Endodermal cell (in vitro differentiated cells): ENCODE data around the gene REEP6. TPM values are rescaled to one million over a fixed set of nuclear protein-coding genes. Genes with fewer than 3 reads are reported as not detected.

ENCODE experiments used
- DNase-seq: peaks from one replicate; pipeline ENCODE4 v3.0.0-alpha.2; 2017
- H3K27ac ChIP-seq: 2 replicates; pipeline ENCODE4 v1.5.1; 2013; ENCODE audit warnings: mild to moderate bottlenecking, low read depth, low read length, moderate library complexity
- H3K27me3 ChIP-seq: 2 replicates; pipeline ENCODE4 v1.6.1; 2013; ENCODE audit warnings: mild to moderate bottlenecking, low read length, moderate library complexity; ENCODE audit not compliant: insufficient read depth, control insufficient read depth, poor library complexity, severe bottlenecking
- H3K36me3 ChIP-seq: 2 replicates; pipeline ENCODE4 v1.7.0; 2013; ENCODE audit warnings: mild to moderate bottlenecking, low read length, moderate library complexity; ENCODE audit not compliant: control insufficient read depth, insufficient read depth
- H3K4me1 ChIP-seq: one replicate; pipeline ENCODE4 v1.7.0; 2013; ENCODE audit warnings: low read length; ENCODE audit not compliant: control insufficient read depth, insufficient read depth
- H3K4me3 ChIP-seq: 2 replicates; pipeline ENCODE4 v1.5.1; 2013; ENCODE audit warnings: mild to moderate bottlenecking, low read length, moderate library complexity
- H3K9ac ChIP-seq: 2 replicates; pipeline ENCODE4 v1.6.1; 2013; ENCODE audit warnings: mild to moderate bottlenecking, low read length, moderate library complexity; ENCODE audit not compliant: poor library complexity, severe bottlenecking; ENCODE audit errors: extremely low read depth
- H3K9me3 ChIP-seq: 2 replicates; pipeline ENCODE4 v1.6.1; 2013; ENCODE audit warnings: mild to moderate bottlenecking, low read length, moderate library complexity; ENCODE audit not compliant: control insufficient read depth
- H3K27ac Mint-ChIP-seq: 2 replicates; pipeline ENCODE4 v1.8.0; 2020; ENCODE audit warnings: mixed read lengths
- H3K27me3 Mint-ChIP-seq: 2 replicates; pipeline ENCODE4 v1.8.0; 2021; ENCODE audit warnings: mild to moderate bottlenecking, mixed read lengths; ENCODE audit not compliant: insufficient read depth
- H3K36me3 Mint-ChIP-seq: 2 replicates; pipeline ENCODE4 v1.8.0; 2020; ENCODE audit warnings: low read depth, mixed read lengths
- H3K4me1 Mint-ChIP-seq: 2 replicates; pipeline ENCODE4 v1.8.0; 2020; ENCODE audit warnings: mixed read lengths
- H3K4me3 Mint-ChIP-seq: 2 replicates; pipeline ENCODE4 v1.8.0; 2020; ENCODE audit warnings: mild to moderate bottlenecking, moderate library complexity, mixed read lengths
- H3K9me3 Mint-ChIP-seq: 2 replicates; pipeline ENCODE4 v1.8.0; 2020; ENCODE audit warnings: mild to moderate bottlenecking, mixed read lengths
- CTCF ChIP-seq: fragments of 200-600 bp; sonication (generic); conservative IDR thresholded peaks from 2 replicates; pipeline ENCODE4 v1.5.0; 2021; ENCODE audit warnings: antibody characterized with exemption, mild to moderate bottlenecking
- WGBS, 2 experiments: methylation state at CpG; one replicate each; pipeline versions ENCODE4 v1.1.5 to v1.1.7; 2013; ENCODE audit warnings: missing lambda C conversion rate in 2 of 2, mixed read lengths in 1 of 2; ENCODE audit not compliant: insufficient coverage in 1 of 2, insufficient read length in 1 of 2; 5-methylcytosine and 5-hydroxymethylcytosine counted together
- total RNA-seq, 2 donors: library from RNA; stranded (reverse); fragmentation: NEBNext Ultra II Directional in 1 of 2; extraction: Animal tissue kit (Norgen Biotek cat#: 25700) in 1 of 2; gene quantifications; 2 replicates in 1 of 2; 3 replicates in 1 of 2; pipeline ENCODE4 v1.2.1, GENCODE V29; 2021

REEP6 gene
- total RNA-seq, 2 donors from 2014 or later: 24.7 to 49.4 TPM

GRCh38 chr19:1494115-1494815, 3.3 kb downstream of the REEP6 start:
- Histone ChIP-seq H3K4me3 (no peak overlapping the region), H3K9ac (no peak overlapping the region), H3K36me3 (no peaks in the 10 kb centered on the region), H3K27me3 (peaks cover 16% of the 10 kb centered on the region), H3K4me1 (no peaks in the 10 kb centered on the region), H3K9me3 (no peaks in the 10 kb centered on the region), H3K27ac (no peak overlapping the region)
- peaks cover 7% of the 10 kb centered on the region for H3K4me1 Mint-ChIP-seq
- peaks cover 2% of the 10 kb centered on the region for H3K36me3 Mint-ChIP-seq
- DNase-seq: no peak
- H3K27me3 Mint-ChIP-seq: peaks cover 35% of the 10 kb centered on the region
- TF ChIP-seq CTCF: no peak
- H3K27ac Mint-ChIP-seq: no peak overlapping the region
- 66 to 86% methylated on average over 3 to 15 of the region's 15 CpGs for WGBS, 2 experiments
- no peak overlapping the region for H3K4me3 Mint-ChIP-seq
- peaks cover 2% of the 10 kb centered on the region for H3K9me3 Mint-ChIP-seq

- Histone ChIP-seq H3K4me1 (no peaks in the 10 kb centered on the region), H3K36me3 (no peaks in the 10 kb centered on the region), H3K4me3 (no peak overlapping the region), H3K27ac (no peak overlapping the region), H3K9me3 (peaks cover 5% of the 10 kb centered on the region), H3K27me3 (peaks cover 16% of the 10 kb centered on the region), H3K9ac (no peak overlapping the region)
- Mint-ChIP-seq H3K27me3 (peaks cover 35% of the 10 kb centered on the region), H3K9me3 (peaks cover 9% of the 10 kb centered on the region), H3K4me1 (peaks cover 7% of the 10 kb centered on the region), H3K36me3 (peaks cover 2% of the 10 kb centered on the region), H3K4me3 (no peak overlapping the region), H3K27ac (no peak overlapping the region)
- no peak for DNase-seq
- no peak for TF ChIP-seq CTCF
- WGBS, 2 experiments: 87 to 90% methylated on average over 23 to 37 of the region's 37 CpGs
Measured at GRCh38 chr19:1495051-1495798, 4.2 kb downstream of the REEP6 start.

GRCh38 chr19:1495799-1496713, 5.1 kb downstream of the REEP6 start:
- Mint-ChIP-seq H3K36me3 (peaks cover 2% of the 10 kb centered on the region), H3K4me3 (no peak overlapping the region), H3K4me1 (peaks cover 7% of the 10 kb centered on the region), H3K9me3 (peaks cover 16% of the 10 kb centered on the region), H3K27ac (no peak overlapping the region), H3K27me3 (peaks cover 37% of the 10 kb centered on the region)
- Histone ChIP-seq H3K9me3 (peaks cover 8% of the 10 kb centered on the region), H3K4me1 (no peaks in the 10 kb centered on the region), H3K4me3 (no peak overlapping the region), H3K9ac (no peak overlapping the region), H3K27me3 (peaks cover 16% of the 10 kb centered on the region), H3K27ac (no peak overlapping the region), H3K36me3 (no peaks in the 10 kb centered on the region)
- no peak for TF ChIP-seq CTCF
- DNase-seq: no peak
- 93% methylated on average over 27 to 40 of the region's 40 CpGs for WGBS, 2 experiments
